ENCODE results near the gene GDF11. TPM values are rescaled to one million over a fixed set of nuclear protein-coding genes. Genes with fewer than 3 reads are reported as not detected.

The GDF11 gene
- total and polyA plus RNA-seq, 2 of the 4 experiments (the other 2 are of a cell fraction) = 2.7 to 12.9 TPM

- in situ Hi-C loops (cut with MboI; ENCODE audit: low sequenced_read_pairs) = no loop called here
- peak overlapping the region; percentile 64 for H2BK120ac ChIP-seq (ENCODE audit: low read depth, low read length)
- peak overlapping the region; percentile 94 for H3K9ac ChIP-seq (ENCODE audit: low read depth, low read length)
- H3K9me1 ChIP-seq (ENCODE audit: insufficient read depth, low read length) = no peaks in the 10 kb centered on the region
- peaks cover 8% of the 10 kb centered on the region for H3K4me1 ChIP-seq (ENCODE audit: control insufficient read depth, insufficient read depth, low read length)
- peak overlapping the region; percentile 98 for H3K27ac ChIP-seq (ENCODE audit: insufficient read depth, low read length)
- H3K56ac ChIP-seq (ENCODE audit: extremely low read depth, insufficient read depth, low read length) = peak overlapping the region; percentile 80
- ChIA-PET CTCF (interaction anchor here (0.6 to 2.0 kb wide), 2 partner anchors 10 to 73 kb away, joined by 3 to 16 read pairs; no protein-coding TSS in a partner anchor), POLR2A (ENCODE audit: unreplicated experiment) (no interaction called here)
- peak overlapping the region; percentile 90 for H3K4me3 ChIP-seq (ENCODE audit: insufficient read depth, low read depth, low read length)
- peak overlapping the region; percentile 72 for H3K23ac ChIP-seq (ENCODE audit: low read depth, low read length)
- H3K9me3 ChIP-seq (ENCODE audit: control insufficient read depth, insufficient read depth, low read length) = no peaks in the 10 kb centered on the region
- intact Hi-C loops (cut with micrococcal nuclease) = no loop called here
- TF ChIP-seq RCOR1 (IDR thresholded peaks at IDR 0.05; ENCODE audit: insufficient replicate concordance, low read length) (no peak), RAD21 (IDR thresholded peaks at IDR 0.05; ENCODE audit: low read length) (no peak), USF2 (IDR thresholded peaks at IDR 0.05; ENCODE audit: low read depth, low read length) (no peak), CTCF (conservative IDR thresholded peaks at IDR 0.05; ENCODE audit: low read depth, low read length) (no peak), NFE2L2 (IDR thresholded peaks at IDR 0.05; ENCODE audit: low read depth, low read length) (no peak), BHLHE40 (IDR thresholded peaks at IDR 0.05; ENCODE audit: low read depth, low read length) (no peak), CHD1 (IDR thresholded peaks at IDR 0.05; ENCODE audit: low read depth, low read length) (peak; percentile 82), MAZ (IDR thresholded peaks at IDR 0.05; ENCODE audit: borderline replicate concordance, low read depth, low read length) (peak; percentile 55; the same call in 1 of the 2 replicates), CEBPB (IDR thresholded peaks at IDR 0.05; ENCODE audit: low read depth, low read length) (no peak), ELK1 (IDR thresholded peaks at IDR 0.05; ENCODE audit: borderline replicate concordance, low read depth, low read length) (no peak), MAFK (IDR thresholded peaks at IDR 0.05; ENCODE audit: low read depth, low read length) (no peak), RFX5 (IDR thresholded peaks at IDR 0.05; ENCODE audit: low read depth, low read length) (no peak), FOS (IDR thresholded peaks at IDR 0.05; ENCODE audit: low read depth, low read length) (no peak), MXI1 (IDR thresholded peaks at IDR 0.05; ENCODE audit: borderline replicate concordance, low read depth, low read length) (0 out of 2 replicates have a peak, but pooled peaks have one; percentile 20), POLR2A (IDR thresholded peaks at IDR 0.05; ENCODE audit: low read depth, low read length) (peak; percentile 47; the same call in 1 of the 2 replicates)
- peak overlapping the region; percentile 81 to 85 for H4K8ac ChIP-seq (ENCODE audit: low read depth in 2 of 2, low read length in 2 of 2)
- dilution Hi-C loops (cut with HindIII; ENCODE audit: low sequenced_read_pairs, unreplicated experiment) = no loop called here
- ATAC-seq (ENCODE audit: low read depth) (peak; percentile 15), DNase-seq (peak; percentile 53)
- WGBS, 2 experiments (ENCODE audit: extremely low coverage in 2 of 2, insufficient read length in 1 of 2) = 0% methylated on average over 21 of the region's 61 CpGs; no CpG with 5 or more reads in 1 of the 2 experiments
- peak overlapping the region; percentile 94 for H3K4me2 ChIP-seq (ENCODE audit: low read depth, low read length)
- H4K5ac ChIP-seq (ENCODE audit: low read depth, low read length) = peak overlapping the region; percentile 70
- no peak overlapping the region for H2BK15ac ChIP-seq (ENCODE audit: low read depth, low read length)
- peak overlapping the region; percentile 95 for H2BK5ac ChIP-seq (ENCODE audit: low read depth, low read length, poor library complexity, severe bottlenecking)
- BruUV-seq (replicated peaks) = no TSS peak
- peak overlapping the region; percentile 83 for H3K18ac ChIP-seq (ENCODE audit: low read depth, low read length)
- peak overlapping the region; percentile 99 for H2AK9ac ChIP-seq (replicated peaks; ENCODE audit: low read depth, low read length, poor library complexity)
- peak overlapping the region; percentile 77 for H4K91ac ChIP-seq (ENCODE audit: insufficient read depth, low read depth, low read length)
- peak overlapping the region; percentile 89 for H3K4ac ChIP-seq (ENCODE audit: low read depth, low read length)
- peak overlapping the region; percentile 77 for H3K14ac ChIP-seq (replicated peaks; ENCODE audit: low read depth, low read length)
- H2AFZ ChIP-seq (replicated peaks; ENCODE audit: low read length, poor library complexity) = peak overlapping the region; percentile 84
- H3K27me3 ChIP-seq (ENCODE audit: control insufficient read depth, insufficient read depth, low read length) = no peaks in the 10 kb centered on the region
- peaks cover 10 to 74% of the 10 kb centered on the region in 2 experiments for H3K79me1 ChIP-seq (ENCODE audit: low read depth in 1 of 2, low read length in 2 of 2)
- H3K36me3 ChIP-seq (ENCODE audit: control insufficient read depth, insufficient read depth, low read length) = peaks cover 37% of the 10 kb centered on the region
- peak overlapping the region; percentile 96 for H2AK5ac ChIP-seq (ENCODE audit: low read depth, low read length)
- H2BK20ac ChIP-seq (ENCODE audit: low read depth, low read length) = no peak overlapping the region
- H4K20me1 ChIP-seq (ENCODE audit: insufficient read depth, low read length) = peaks cover 55% of the 10 kb centered on the region
Measured at GRCh38 chr12:55728186-55728938, 14.6 kb upstream of the GDF11 start.

Data from IMR-90 (cell line).